HEK293T (cell line): Measurements from ENCODE around the gene SLC10A7.

Experiments used
- ARNT ChIP-seq: fragments of 450-650 bp; IDR thresholded peaks from 2 replicates; pipeline ENCODE4 v1.6.1; 2017; ENCODE audit warnings: mild to moderate bottlenecking
- BHLHE40 ChIP-seq: fragments of 450-650 bp; IDR thresholded peaks from 2 replicates; pipeline ENCODE4 v1.6.1; 2016; ENCODE audit warnings: mild to moderate bottlenecking, moderate library complexity, borderline replicate concordance
- CTBP1 ChIP-seq: fragments of 450-650 bp; IDR thresholded peaks from 2 replicates; pipeline ENCODE4 v1.6.1; 2016; ENCODE audit warnings: borderline replicate concordance
- FOXA1 ChIP-seq: fragments of 450-650 bp; IDR thresholded peaks from 2 replicates; pipeline ENCODE4 v1.6.1; 2016; ENCODE audit warnings: mild to moderate bottlenecking
- FOXK2 ChIP-seq: fragments of 450-650 bp; IDR thresholded peaks from 2 replicates; pipeline ENCODE4 v1.6.1; 2016; ENCODE audit warnings: mild to moderate bottlenecking
- FOXM1 ChIP-seq: fragments of 450-650 bp; IDR thresholded peaks from 2 replicates; pipeline ENCODE4 v1.6.1; 2017; ENCODE audit warnings: mild to moderate bottlenecking, borderline replicate concordance
- L3MBTL2 ChIP-seq: fragments of 450-650 bp; conservative IDR thresholded peaks from 2 replicates; pipeline ENCODE4 v1.6.1; 2016; ENCODE audit warnings: mild to moderate bottlenecking
- NFRKB ChIP-seq: fragments of 450-650 bp; IDR thresholded peaks from 2 replicates; pipeline ENCODE4 v1.6.1; 2016; ENCODE audit warnings: mild to moderate bottlenecking, moderate library complexity
- PKNOX1 ChIP-seq: fragments of 450-650 bp; IDR thresholded peaks from 2 replicates; pipeline ENCODE4 v1.6.1; 2016
- SP1 ChIP-seq: fragments of 450-650 bp; IDR thresholded peaks from 2 replicates; pipeline ENCODE4 v1.6.1; 2017
- TARDBP ChIP-seq: fragments of 450-650 bp; IDR thresholded peaks from 2 replicates; pipeline ENCODE4 v1.6.1; 2016
- ZNF384 ChIP-seq: fragments of 450-650 bp; IDR thresholded peaks from 2 replicates; pipeline ENCODE4 v1.6.1; 2016

DNA sequence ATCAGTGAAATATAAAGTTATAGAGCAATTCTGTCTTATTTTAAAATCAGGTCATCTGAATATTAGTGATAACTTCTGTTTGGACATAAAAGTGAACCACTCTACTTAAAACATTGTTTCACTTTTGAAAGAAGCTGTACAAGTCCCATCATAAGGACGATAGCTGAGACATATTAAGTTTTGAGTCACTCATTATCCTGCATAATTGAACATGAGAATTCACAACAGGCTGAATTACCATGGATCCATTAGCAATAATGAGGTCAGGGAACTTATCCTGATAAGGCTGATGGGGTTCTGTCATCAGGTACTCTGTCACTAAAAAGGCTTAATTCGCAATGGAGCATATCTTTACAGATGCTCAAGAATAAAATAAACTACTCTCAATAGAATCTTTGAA is 227.0 kb downstream of the SLC10A7 start:
- no peak for TF ChIP-seq L3MBTL2
- TF ChIP-seq SP1: no peak
- TF ChIP-seq CTBP1: no peak
- no peak for TF ChIP-seq ARNT
- TF ChIP-seq BHLHE40: no peak
- no peak for TF ChIP-seq FOXK2
- no peak for TF ChIP-seq FOXM1
- no peak for TF ChIP-seq PKNOX1
- TF ChIP-seq ZNF384: no peak
- no peak for TF ChIP-seq NFRKB
- no peak for TF ChIP-seq TARDBP
- no peak for TF ChIP-seq FOXA1
